HepG2 (cell line): ENCODE measurements around the gene PCBP2. TPM values are rescaled to one million over a fixed set of nuclear protein-coding genes. Genes with fewer than 3 reads are reported as not detected.

ENCODE experiments used
- ATAC-seq: fragments of 200-7000 bp; cut with Tn5 transposase; 3 replicates; pipeline ENCODE4 v1.9.1; 2020; ENCODE audit warnings: mild to moderate bottlenecking, moderate library complexity
- BruUV-seq: library from RNA; stranded (reverse); fragments of 400-500 nt; replicated peaks from 2 replicates; lab custom pipeline; 2021; lab: Mats Ljungman, UMichigan
- CTCF ChIA-PET: fragments of 300-600 bp; formaldehyde crosslinking; extraction: SDS; loops from one replicate; lab custom pipeline; 2021; ENCODE audit warnings: low total read pairs, inconsistent platforms, low intra/inter-chr PET ratio; lab: Yijun Ruan, JAX
- POLR2A ChIA-PET: fragments of 350-600 bp; sonication (Branson Sonifier 250); formaldehyde crosslinking; loops from one replicate; lab custom pipeline; 2020; ENCODE audit warnings: antibody characterized with exemption, inconsistent platforms; lab: Yijun Ruan, JAX
- DNase-seq: peaks from one replicate; pipeline ENCODE4 v3.0.0-alpha.2; 2015; ENCODE audit warnings: low spot score
- FAIRE-seq: peaks from 3 replicates; lab custom pipeline; 2011; peaks lifted over from hg19 to GRCh38; lab: Jason Lieb, UNC
- H2AFZ ChIP-seq: one replicate; pipeline ENCODE4 v1.6.1; 2011; ENCODE audit warnings: low read length, inconsistent platforms
- H3K27ac ChIP-seq: fragments of 300-600 bp; 3 replicates; pipeline ENCODE4 v1.8.0; 2011; ENCODE audit warnings: mixed run types, mild to moderate bottlenecking, mixed read lengths, low read length, inconsistent platforms; ENCODE audit not compliant: insufficient read depth; ENCODE audit errors: extremely low read length
- H3K27me3 ChIP-seq, 2 experiments: fragments of 200-600 bp in 1 of 2; 2 replicates in 1 of 2; 3 replicates in 1 of 2; pipeline versions ENCODE4 v1.6.0 to v1.8.0; 2011; ENCODE audit warnings: low read length in 2 of 2, mild to moderate bottlenecking in 2 of 2, moderate library complexity in 2 of 2, inconsistent platforms in 1 of 2; ENCODE audit not compliant: insufficient read depth in 2 of 2, control insufficient read depth in 1 of 2
- H3K36me3 ChIP-seq, 2 experiments: fragments of 200-600 bp in 1 of 2; replicated peaks in 1 of 2; 2 replicates in 1 of 2; 3 replicates in 1 of 2; pipeline versions ENCODE4 v1.5.1 to v1.8.0; 2011; ENCODE audit warnings: low read length in 2 of 2, inconsistent platforms in 1 of 2; ENCODE audit not compliant: insufficient read depth in 2 of 2, control insufficient read depth in 1 of 2
- H3K4me1 ChIP-seq: 2 replicates; pipeline ENCODE4 v1.5.1; 2012; ENCODE audit warnings: low read length, inconsistent platforms; ENCODE audit not compliant: insufficient read depth
- H3K4me2 ChIP-seq: 2 replicates; pipeline ENCODE4 v1.6.0; 2011; ENCODE audit warnings: low read depth, low read length, inconsistent platforms
- H3K4me3 ChIP-seq, 3 experiments: fragments of 200-600 bp in 1 of 3; sonication (generic), shearing (Covaris generic) in 1 of 3; replicated peaks in 1 of 3; 2 replicates each; pipeline ENCODE4 v1.5.1; 2011 to 2016; ENCODE audit warnings: low read length in 3 of 3, inconsistent platforms in 2 of 3, low read depth in 2 of 3, mild to moderate bottlenecking in 2 of 3, control low read depth in 1 of 3, mixed read lengths in 1 of 3; ENCODE audit not compliant: insufficient read depth in 1 of 3
- H3K79me2 ChIP-seq: one replicate; pipeline ENCODE4 v1.6.1; 2011; ENCODE audit warnings: low read length, inconsistent platforms; ENCODE audit not compliant: insufficient read depth
- H3K9ac ChIP-seq: 2 replicates; pipeline ENCODE4 v1.6.0; 2011; ENCODE audit warnings: mild to moderate bottlenecking, low read depth, low read length, inconsistent platforms; ENCODE audit not compliant: insufficient read depth
- H3K9me3 ChIP-seq: 2 replicates; pipeline ENCODE4 v1.5.1; 2012; ENCODE audit warnings: mild to moderate bottlenecking, low read length
- H4K20me1 ChIP-seq: 2 replicates; pipeline ENCODE4 v1.6.0; 2011; ENCODE audit warnings: inconsistent platforms, mild to moderate bottlenecking, low read length, moderate library complexity; ENCODE audit not compliant: insufficient read depth
- FOSL2 ChIP-seq: sonication (generic); formaldehyde crosslinking; IDR thresholded peaks from 2 replicates; pipeline ENCODE4 v1.4.0; 2020; ENCODE audit warnings: missing genetic modification reagents
- FOXA1 ChIP-seq, 2 experiments: fragments of 450-650 bp in 1 of 2; sonication (generic) in 1 of 2; formaldehyde crosslinking in 1 of 2; IDR thresholded peaks; 2 replicates each; pipeline versions ENCODE4 v1.4.0 to v1.6.1; 2016 to 2020; ENCODE audit warnings: missing genetic modification reagents in 1 of 2
- FOXA3 ChIP-seq: IDR thresholded peaks from 2 replicates; pipeline ENCODE4 v1.6.1; 2016; ENCODE audit warnings: missing genetic modification reagents, missing compliant biosample characterization
- HNF4G ChIP-seq, 2 experiments: sonication (generic) in 1 of 2; formaldehyde crosslinking in 1 of 2; IDR thresholded peaks; 2 replicates each; pipeline versions ENCODE4 v1.4.0 to v1.6.1; 2011 to 2020; ENCODE audit warnings: borderline replicate concordance in 2 of 2, low read depth in 2 of 2, mild to moderate bottlenecking in 2 of 2, low read length in 1 of 2, missing genetic modification reagents in 1 of 2, moderate library complexity in 1 of 2
- NCOA2 ChIP-seq: sonication (generic); formaldehyde crosslinking; IDR thresholded peaks from 2 replicates; pipeline ENCODE4 v1.8.0; 2022; ENCODE audit warnings: inconsistent platforms
- RFX1 ChIP-seq: fragments of 450-650 bp; IDR thresholded peaks from 2 replicates; pipeline ENCODE4 v1.6.1; 2017
- TBX3 ChIP-seq: fragments of 450-650 bp; IDR thresholded peaks from 2 replicates; pipeline ENCODE4 v1.6.1; 2017; ENCODE audit warnings: antibody characterized with exemption, mild to moderate bottlenecking, inconsistent platforms, borderline replicate concordance
- ZBTB10 ChIP-seq: sonication (generic); formaldehyde crosslinking; IDR thresholded peaks from 2 replicates; pipeline ENCODE4 v1.4.0; 2020; ENCODE audit warnings: missing genetic modification reagents, borderline replicate concordance
- ZKSCAN8 ChIP-seq: IDR thresholded peaks from 2 replicates; pipeline ENCODE4 v1.6.1; 2016; ENCODE audit warnings: borderline replicate concordance, missing genetic modification reagents, missing compliant biosample characterization
- ZNF121 ChIP-seq: sonication (generic); formaldehyde crosslinking; IDR thresholded peaks from 2 replicates; pipeline ENCODE4 v1.5.0; 2020; ENCODE audit warnings: mild to moderate bottlenecking, missing genetic modification reagents
- ZNF383 ChIP-seq: sonication (generic); formaldehyde crosslinking; IDR thresholded peaks from 2 replicates; pipeline ENCODE4 v1.4.0; 2020; ENCODE audit warnings: missing genetic modification reagents, mild to moderate bottlenecking, borderline replicate concordance
- ZNF496 ChIP-seq: sonication (generic); formaldehyde crosslinking; IDR thresholded peaks from 2 replicates; pipeline ENCODE4 v1.8.1; 2023; ENCODE audit warnings: mild to moderate bottlenecking, moderate library complexity, missing genetic modification reagents; ENCODE audit not compliant: insufficient replicate concordance
- WGBS: methylation state at CpG from one replicate; pipeline ENCODE4 v1.1.6; 2017; ENCODE audit warnings: low lambda C conversion rate; 5-methylcytosine and 5-hydroxymethylcytosine counted together
- in situ Hi-C: cut with HindIII; loops from 2 replicates; pipeline ENCODE4 v1.10.0; 2017; ENCODE audit warnings: low pct_unique_long_range_greater_than_20kb; ENCODE audit not compliant: extremely low pct_ligation_motif_present
- intact Hi-C: fragments of 100-400 bp; cut with micrococcal nuclease; formaldehyde crosslinking; loops from one replicate; pipeline ENCODE4 v1.10.0; 2022; ENCODE audit not compliant: unreplicated experiment
- polyA plus RNA-seq, 8 experiments: library from polyadenylated mRNA; depleted of rRNA in 3 of 8; stranded (reverse) in 7 of 8; unstranded in 1 of 8; fragments of >200 nt; fragmentation: Illumina TruSeq in 4 of 8; extraction: Trizol in 4 of 8; gene quantifications; 2 replicates each; pipeline versions ENCODE4 v1.2.1 to v1.2.3, GENCODE V29; 2011 to 2016; ENCODE audit warnings: low read depth in 4 of 8, missing spikeins in 1 of 8, mixed read lengths in 1 of 8; ENCODE audit not compliant: insufficient read depth in 1 of 8
- total RNA-seq, 5 experiments: library from RNA; depleted of rRNA; stranded (reverse); fragments of >200 nt; fragmentation: Illumina TruSeq; extraction: Trizol; gene quantifications; 2 replicates each; pipeline ENCODE4 v1.2.3, GENCODE V29; 2016; ENCODE audit warnings: low read depth in 1 of 5

PCBP2 gene
- total and polyA plus RNA-seq, 2 of the 13 experiments (the other 11 are each of a cell fraction or from before 2014, with no cell fraction given) = 154 to 345 TPM

- Histone ChIP-seq H3K9me3 (no peaks in the 10 kb centered on the region), H3K27me3 (0 out of 5 replicates have a peak, but pooled peaks cover 0 to 4% of the 10 kb centered on the region in 2 experiments), H3K36me3 (no peaks in the 10 kb centered on the region), H3K9ac (no peak overlapping the region), H4K20me1 (no peaks in the 10 kb centered on the region), H3K4me1 (peaks cover 30% of the 10 kb centered on the region; the same call in 1 of the 2 replicates), H3K79me2 (no peaks in the 10 kb centered on the region), H3K27ac (no peak overlapping the region), H3K4me2 (peak overlapping the region; percentile 15; the same call in 1 of the 2 replicates), H3K4me3 (no peak overlapping the region), H2AFZ (no peak overlapping the region)
- FAIRE-seq (no peak), ATAC-seq (peak; percentile 38), DNase-seq (no peak)
- in situ Hi-C loops (no loop called here), intact Hi-C loops (no loop called here)
- POLR2A ChIA-PET = interaction anchor here (0.9 to 2.0 kb wide), 2 partner anchors 10 to 51 kb away, joined by 3 to 7 read pairs; no protein-coding TSS in a partner anchor
- BruUV-seq = no TSS peak
- 17% methylated on average over 2 of the region's 7 CpGs for WGBS
- TF ChIP-seq ZNF383 (CRISPR knock-in tag) (no peak), ZNF121 (CRISPR knock-in tag) (peak; percentile 71), ZKSCAN8 (CRISPR knock-in tag) (no peak), FOSL2 (CRISPR knock-in tag) (peak; percentile 44), ZNF496 (CRISPR knock-in tag) (no peak), TBX3 (no peak), ZBTB10 (CRISPR knock-in tag) (no peak), NCOA2 (CRISPR knock-in tag) (no peak), FOXA1 (IDR thresholded peaks at IDR 0.05) (no peak), FOXA1 (CRISPR knock-in tag; IDR thresholded peaks at IDR 0.05) (peak; percentile 39; the same call in 1 of the 2 replicates), FOXA3 (peak; percentile 68), RFX1 (no peak), HNF4G (IDR thresholded peaks at IDR 0.05; ENCODE audit: borderline replicate concordance, low read depth, low read length) (no peak), HNF4G (CRISPR knock-in tag; IDR thresholded peaks at IDR 0.05; ENCODE audit: borderline replicate concordance, low read depth) (no peak)
- CTCF ChIA-PET = no interaction called here
Measured at GRCh38 chr12:53431187-53431586, 20.7 kb upstream of the PCBP2 start.
